H9 (cell line): Measurements from ENCODE around the gene ROR1. TPM values are rescaled to one million over a fixed set of nuclear protein-coding genes. Genes with fewer than 3 reads are reported as not detected.

Experiments used
- DNase-seq: peaks from one replicate; pipeline ENCODE4 v3.0.0-alpha.2; 2017
- H2AFZ ChIP-seq: one replicate; pipeline ENCODE4 v1.6.1; 2013; ENCODE audit warnings: mild to moderate bottlenecking, low read length, control low read depth, moderate library complexity
- H2AK5ac ChIP-seq: 2 replicates; pipeline ENCODE4 v1.6.1; 2013; ENCODE audit warnings: low read length, control low read depth, mixed read lengths; ENCODE audit not compliant: insufficient read length
- H2BK120ac ChIP-seq: one replicate; pipeline ENCODE4 v1.6.1; 2013; ENCODE audit warnings: low read depth, mild to moderate bottlenecking, low read length, control low read depth, inconsistent platforms; ENCODE audit not compliant: poor library complexity, severe bottlenecking
- H2BK12ac ChIP-seq: 2 replicates; pipeline ENCODE4 v1.6.1; 2013; ENCODE audit warnings: low read length, control low read depth, mixed read lengths, low read depth; ENCODE audit not compliant: insufficient read length
- H2BK15ac ChIP-seq: 2 replicates; pipeline ENCODE4 v1.6.1; 2013; ENCODE audit warnings: low read depth, low read length, control low read depth
- H2BK20ac ChIP-seq: one replicate; pipeline ENCODE4 v1.6.1; 2013; ENCODE audit warnings: low read depth, mild to moderate bottlenecking, low read length, control low read depth, inconsistent platforms; ENCODE audit not compliant: poor library complexity, severe bottlenecking
- H2BK5ac ChIP-seq: 2 replicates; pipeline ENCODE4 v1.6.1; 2013; ENCODE audit warnings: low read length, control low read depth, mixed read lengths; ENCODE audit not compliant: insufficient read length
- H3K14ac ChIP-seq: 2 replicates; pipeline ENCODE4 v1.6.1; 2013; ENCODE audit warnings: low read length, control low read depth; ENCODE audit not compliant: insufficient read depth
- H3K18ac ChIP-seq: 2 replicates; pipeline ENCODE4 v1.6.1; 2013; ENCODE audit warnings: low read depth, mild to moderate bottlenecking, mixed read lengths, low read length, control low read depth; ENCODE audit not compliant: insufficient read length
- H3K23ac ChIP-seq: 2 replicates; pipeline ENCODE4 v1.6.1; 2013; ENCODE audit warnings: low read length, control low read depth, mixed read lengths, low read depth; ENCODE audit not compliant: insufficient read length
- H3K23me2 ChIP-seq: 2 replicates; pipeline ENCODE4 v1.6.1; 2013; ENCODE audit warnings: low read depth, mild to moderate bottlenecking, mixed read lengths, low read length, control low read depth; ENCODE audit not compliant: insufficient read length, poor library complexity, severe bottlenecking
- H3K27ac ChIP-seq: 2 replicates; pipeline ENCODE4 v1.5.1; 2013; ENCODE audit warnings: low read length, control low read depth, mixed read lengths, low read depth; ENCODE audit not compliant: insufficient read length
- H3K27me3 ChIP-seq: 2 replicates; pipeline ENCODE4 v1.6.1; 2013; ENCODE audit warnings: low read length, control low read depth, inconsistent platforms; ENCODE audit not compliant: insufficient read depth
- H3K4ac ChIP-seq: 2 replicates; pipeline ENCODE4 v1.6.1; 2013; ENCODE audit warnings: low read depth, mild to moderate bottlenecking, control low read depth, inconsistent platforms, low read length, moderate library complexity
- H3K4me1 ChIP-seq: 2 replicates; pipeline ENCODE4 v1.6.1; 2013; ENCODE audit warnings: low read length, control low read depth, inconsistent platforms; ENCODE audit not compliant: insufficient read depth
- H3K4me2 ChIP-seq: 2 replicates; pipeline ENCODE4 v1.6.1; 2013; ENCODE audit warnings: low read length, control low read depth, mixed read lengths; ENCODE audit not compliant: insufficient read length, insufficient read depth
- H3K56ac ChIP-seq: 2 replicates; pipeline ENCODE4 v1.6.1; 2013; ENCODE audit warnings: low read depth, mild to moderate bottlenecking, mixed read lengths, low read length, control low read depth; ENCODE audit not compliant: insufficient read length
- H3K79me1 ChIP-seq: 2 replicates; pipeline ENCODE4 v1.6.1; 2013; ENCODE audit warnings: low read depth, mild to moderate bottlenecking, moderate library complexity, low read length, control low read depth, inconsistent platforms; ENCODE audit not compliant: insufficient read depth, poor library complexity, severe bottlenecking
- H3K79me2 ChIP-seq: 2 replicates; pipeline ENCODE4 v1.6.1; 2013; ENCODE audit warnings: low read length, control low read depth, inconsistent platforms; ENCODE audit not compliant: insufficient read depth
- H3K9ac ChIP-seq: 2 replicates; pipeline ENCODE4 v1.6.1; 2013; ENCODE audit warnings: low read length, control low read depth, mixed read lengths; ENCODE audit not compliant: insufficient read length; ENCODE audit errors: extremely low read depth
- H3K9me3 ChIP-seq: one replicate; pipeline ENCODE4 v1.6.1; 2013; ENCODE audit warnings: low read depth, low read length, inconsistent platforms; ENCODE audit not compliant: control insufficient read depth
- H3T11ph ChIP-seq: one replicate; pipeline ENCODE4 v1.6.1; 2013; ENCODE audit warnings: mild to moderate bottlenecking, low read length, control low read depth, inconsistent platforms
- H4K20me1 ChIP-seq: one replicate; pipeline ENCODE4 v1.6.1; 2013; ENCODE audit not compliant: control insufficient read depth, insufficient read length, insufficient read depth
- H4K5ac ChIP-seq: 2 replicates; pipeline ENCODE4 v1.6.1; 2013; ENCODE audit warnings: low read depth, mild to moderate bottlenecking, mixed read lengths, low read length, control low read depth; ENCODE audit not compliant: insufficient read length
- H4K8ac ChIP-seq: replicated peaks from 2 replicates; pipeline ENCODE4 v1.6.1; 2013; ENCODE audit warnings: low read length, control low read depth, mixed read lengths, low read depth; ENCODE audit not compliant: insufficient read length
- H4K91ac ChIP-seq: 2 replicates; pipeline ENCODE4 v1.6.1; 2013; ENCODE audit warnings: low read depth, mild to moderate bottlenecking, moderate library complexity, mixed read lengths, low read length, control low read depth; ENCODE audit not compliant: insufficient read length
- H3K27ac Mint-ChIP-seq, 3 experiments: 2 replicates in 2 of 3; 3 replicates in 1 of 3; pipeline ENCODE4 v1.8.0; 2020 to 2021; ENCODE audit warnings: mixed read lengths in 3 of 3, mild to moderate bottlenecking in 1 of 3, moderate library complexity in 1 of 3
- H3K27me3 Mint-ChIP-seq: 2 replicates; pipeline ENCODE4 v1.8.0; 2021; ENCODE audit warnings: low read depth, mild to moderate bottlenecking, moderate library complexity, mixed read lengths
- H3K36me3 Mint-ChIP-seq, 3 experiments: 2 replicates in 2 of 3; 3 replicates in 1 of 3; pipeline ENCODE4 v1.8.0; 2020 to 2021; ENCODE audit warnings: low read depth in 3 of 3, mixed read lengths in 3 of 3; ENCODE audit not compliant: insufficient read depth in 1 of 3
- H3K4me1 Mint-ChIP-seq, 2 experiments: 2 replicates each; pipeline ENCODE4 v1.8.0; 2020; ENCODE audit warnings: mixed read lengths in 2 of 2
- H3K4me3 Mint-ChIP-seq, 2 experiments: 2 replicates in 1 of 2; 3 replicates in 1 of 2; pipeline ENCODE4 v1.8.0; 2020 to 2021; ENCODE audit warnings: mild to moderate bottlenecking in 2 of 2, mixed read lengths in 2 of 2, moderate library complexity in 1 of 2
- H3K9me3 Mint-ChIP-seq, 2 experiments: 2 replicates in 1 of 2; 3 replicates in 1 of 2; pipeline ENCODE4 v1.8.0; 2020; ENCODE audit warnings: mild to moderate bottlenecking in 2 of 2, mixed read lengths in 2 of 2, moderate library complexity in 1 of 2
- CTCF ChIP-seq: fragments of 200-600 bp; sonication (generic); conservative IDR thresholded peaks from 3 replicates; pipeline ENCODE4 v1.8.0; 2021; ENCODE audit warnings: antibody characterized with exemption, mild to moderate bottlenecking
- WGBS: extraction: QIAGEN DNeasy Blood & Tissue Kit; methylation state at CpG from one replicate; pipeline ENCODE4 v1.1.7; 2013; ENCODE audit warnings: missing lambda C conversion rate, low lambda C conversion rate, mixed read lengths; ENCODE audit not compliant: insufficient read length; ENCODE audit errors: extremely low coverage; 5-methylcytosine and 5-hydroxymethylcytosine counted together
- total RNA-seq: library from RNA; stranded (reverse); gene quantifications from 2 replicates; pipeline ENCODE4 v1.2.1, GENCODE V29; 2021

Gene ROR1
- total RNA-seq, 1 experiment from 2014 or later, result 75.9 TPM

- Histone ChIP-seq H3K56ac (no peak overlapping the region), H3K79me2 (peaks cover 66% of the 10 kb centered on the region; the same call in 1 of the 2 replicates), H3K18ac (no peak overlapping the region), H3K27me3 (no peaks in the 10 kb centered on the region), H3K9me3 (no peaks in the 10 kb centered on the region), H4K91ac (no peak overlapping the region), H3K4me2 (no peak overlapping the region), H3K23ac (no peak overlapping the region), H4K20me1 (no peaks in the 10 kb centered on the region), H2BK120ac (no peak overlapping the region), H3K14ac (no peak overlapping the region), H2BK15ac (no peak overlapping the region), H2BK20ac (no peak overlapping the region), H3K79me1 (peaks cover 11% of the 10 kb centered on the region), H3K9ac (no peak overlapping the region), H2BK12ac (no peak overlapping the region), H3T11ph (no peak overlapping the region), H3K27ac (no peak overlapping the region), H2AFZ (no peak overlapping the region), H3K4ac (no peak overlapping the region), H4K5ac (no peak overlapping the region), H2AK5ac (no peak overlapping the region), H3K4me1 (peaks cover 9% of the 10 kb centered on the region), H2BK5ac (no peak overlapping the region), H4K8ac (no peak overlapping the region), H3K23me2 (no peaks in the 10 kb centered on the region)
- no peaks in the 10 kb centered on the region for H3K27me3 Mint-ChIP-seq
- no peak for DNase-seq
- WGBS, result no CpG with 5 or more reads among the region's 1 CpG
- H3K27ac Mint-ChIP-seq, result peak overlapping the region; percentile 22 to 93 (median 34); a peak in 4 of 7 replicates
- H3K4me3 Mint-ChIP-seq, result no peak overlapping the region
- TF ChIP-seq CTCF, result no peak
- peaks cover 0 to 6% of the 10 kb centered on the region in 2 experiments; a peak in 3 of 5 replicates for H3K9me3 Mint-ChIP-seq
- peaks cover 10 to 21% (median 21%) of the 10 kb centered on the region in 3 experiments for H3K36me3 Mint-ChIP-seq
- peaks cover 67 to 76% of the 10 kb centered on the region in 2 experiments for H3K4me1 Mint-ChIP-seq
These were observed 33.2 kb downstream of the ROR1 start for GRCh38 chr1:63807046-63807445.
